ENCODE data around the gene SUB1. TPM values are rescaled to one million over a fixed set of nuclear protein-coding genes. Genes with fewer than 3 reads are reported as not detected.

The SUB1 gene
- polyA plus RNA-seq, 1 donor (not counting 4 experiments of a cell fraction or from before 2014, with no cell fraction given), result 432 TPM

DNA sequence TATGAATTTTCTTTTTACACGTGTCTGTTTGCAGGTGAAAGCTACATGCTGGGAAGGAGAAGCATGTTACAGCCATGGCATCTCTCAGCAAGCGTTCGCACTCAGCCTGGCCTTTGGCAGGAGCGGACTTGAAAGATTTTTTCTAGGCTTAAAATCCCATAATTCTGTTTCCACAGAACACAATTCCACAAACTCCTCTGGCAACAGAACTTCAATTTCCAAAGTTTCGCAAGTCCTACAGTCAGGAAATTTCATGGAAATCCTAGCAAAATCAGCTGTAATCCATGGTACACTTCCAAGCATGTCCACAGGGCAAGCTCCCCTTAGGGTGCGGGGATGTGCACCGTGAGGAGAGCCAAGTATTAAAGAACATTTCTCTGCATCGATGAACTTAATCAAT, 35.9 kb downstream of the SUB1 start:
- DNase-seq (ENCODE audit: low read depth, low spot score), result no peak
- TF ChIP-seq, protein P1, sequence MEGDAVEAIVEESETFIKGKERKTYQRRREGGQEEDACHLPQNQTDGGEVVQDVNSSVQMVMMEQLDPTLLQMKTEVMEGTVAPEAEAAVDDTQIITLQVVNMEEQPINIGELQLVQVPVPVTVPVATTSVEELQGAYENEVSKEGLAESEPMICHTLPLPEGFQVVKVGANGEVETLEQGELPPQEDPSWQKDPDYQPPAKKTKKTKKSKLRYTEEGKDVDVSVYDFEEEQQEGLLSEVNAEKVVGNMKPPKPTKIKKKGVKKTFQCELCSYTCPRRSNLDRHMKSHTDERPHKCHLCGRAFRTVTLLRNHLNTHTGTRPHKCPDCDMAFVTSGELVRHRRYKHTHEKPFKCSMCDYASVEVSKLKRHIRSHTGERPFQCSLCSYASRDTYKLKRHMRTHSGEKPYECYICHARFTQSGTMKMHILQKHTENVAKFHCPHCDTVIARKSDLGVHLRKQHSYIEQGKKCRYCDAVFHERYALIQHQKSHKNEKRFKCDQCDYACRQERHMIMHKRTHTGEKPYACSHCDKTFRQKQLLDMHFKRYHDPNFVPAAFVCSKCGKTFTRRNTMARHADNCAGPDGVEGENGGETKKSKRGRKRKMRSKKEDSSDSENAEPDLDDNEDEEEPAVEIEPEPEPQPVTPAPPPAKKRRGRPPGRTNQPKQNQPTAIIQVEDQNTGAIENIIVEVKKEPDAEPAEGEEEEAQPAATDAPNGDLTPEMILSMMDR (optimal IDR thresholded peaks at IDR 0.05 in 1 of 3, IDR thresholded peaks at IDR 0.05 in 1 of 3, conservative IDR thresholded peaks at IDR 0.05 in 1 of 3; ENCODE audit: extremely low read depth in 1 of 3, insufficient read depth in 2 of 3, low read length in 3 of 3), result no peak
- TF ChIP-seq EZH2 (IDR thresholded peaks at IDR 0.05; ENCODE audit: low read length), result no peak
- Histone ChIP-seq H3K27ac (ENCODE audit: control insufficient read depth, insufficient read depth, low read length) (no peak overlapping the region), H3K4me2 (ENCODE audit: control insufficient read depth, extremely low read depth, insufficient read depth, low read depth, low read length) (no peak overlapping the region), H3K9ac (ENCODE audit: control insufficient read depth, extremely low read depth, insufficient read depth, low read length) (no peak overlapping the region), H3K9me1 (ENCODE audit: control insufficient read depth, extremely low read depth, insufficient read depth, low read length) (no peaks in the 10 kb centered on the region), H2AFZ (ENCODE audit: control insufficient read depth, low read length) (no peak overlapping the region), H3K27me3 (ENCODE audit: control insufficient read depth, extremely low read depth, insufficient read depth, low read length) (no peaks in the 10 kb centered on the region), H4K20me1 (ENCODE audit: control insufficient read depth, extremely low read depth, insufficient read depth, low read length) (no peaks in the 10 kb centered on the region), H3K79me2 (ENCODE audit: control insufficient read depth, insufficient read depth, low read length) (no peaks in the 10 kb centered on the region), H3K4me1 (ENCODE audit: control insufficient read depth, extremely low read depth, insufficient read depth, low read length) (no peaks in the 10 kb centered on the region), H3K4me3 (ENCODE audit: control insufficient read depth in 2 of 3, extremely low read depth in 1 of 3, insufficient read depth in 2 of 3, low read depth in 1 of 3, low read length in 3 of 3) (no peak overlapping the region), H3K9me3 (ENCODE audit: control insufficient read depth, low read depth, low read length) (no peaks in the 10 kb centered on the region), H3K36me3 (ENCODE audit: control insufficient read depth in 2 of 2, extremely low read depth in 1 of 2, insufficient read depth in 2 of 2, low read length in 2 of 2) (no peaks in the 10 kb centered on the region)
- no peak for FAIRE-seq
- dilution Hi-C loops (cut with MboI; ENCODE audit: extremely low pct_ligation_motif_present, low sequenced_read_pairs), result no loop called here

DNA sequence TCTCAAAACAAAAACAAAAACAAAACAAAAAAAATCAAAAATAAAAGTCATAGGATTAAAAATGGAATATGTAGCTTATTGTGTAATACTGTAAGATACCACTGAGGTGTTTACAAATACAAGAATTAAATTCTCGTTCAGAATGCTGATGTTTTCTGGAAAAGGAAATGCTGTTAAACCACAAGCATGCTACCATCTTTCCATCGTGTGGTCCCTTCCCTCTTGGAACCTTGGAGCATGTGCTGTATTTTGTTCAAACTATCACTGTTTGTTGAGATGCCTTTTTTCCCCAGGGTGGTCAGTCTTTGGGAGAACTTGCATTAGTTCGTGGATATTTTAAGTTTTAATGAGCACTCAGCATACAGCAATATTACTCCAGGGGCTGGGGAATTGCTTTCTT, 39.7 kb downstream of the SUB1 start:
- H3K79me2 ChIP-seq (ENCODE audit: control insufficient read depth, insufficient read depth, low read length), result no peaks in the 10 kb centered on the region
- TF ChIP-seq EZH2 (IDR thresholded peaks at IDR 0.05; ENCODE audit: low read length), result no peak
- TF ChIP-seq, protein P1 (optimal IDR thresholded peaks at IDR 0.05 in 1 of 3, IDR thresholded peaks at IDR 0.05 in 1 of 3, conservative IDR thresholded peaks at IDR 0.05 in 1 of 3; ENCODE audit: extremely low read depth in 1 of 3, insufficient read depth in 2 of 3, low read length in 3 of 3), result no peak
- no peak for FAIRE-seq

More for the DNA sequence above, 39.7 kb downstream of the SUB1 start:
- no peaks in the 10 kb centered on the region for H3K36me3 ChIP-seq (ENCODE audit: control insufficient read depth in 2 of 2, extremely low read depth in 1 of 2, insufficient read depth in 2 of 2, low read length in 2 of 2)
- no peaks in the 10 kb centered on the region for H3K27me3 ChIP-seq (ENCODE audit: control insufficient read depth, extremely low read depth, insufficient read depth, low read length)
- H3K4me2 ChIP-seq (ENCODE audit: control insufficient read depth, extremely low read depth, insufficient read depth, low read depth, low read length), result no peak overlapping the region
- H3K9me3 ChIP-seq (ENCODE audit: control insufficient read depth, low read depth, low read length), result no peaks in the 10 kb centered on the region
- H3K4me1 ChIP-seq (ENCODE audit: control insufficient read depth, extremely low read depth, insufficient read depth, low read length), result no peaks in the 10 kb centered on the region
- no peak overlapping the region for H3K4me3 ChIP-seq (ENCODE audit: control insufficient read depth in 2 of 3, extremely low read depth in 1 of 3, insufficient read depth in 2 of 3, low read depth in 1 of 3, low read length in 3 of 3)
- H2AFZ ChIP-seq (ENCODE audit: control insufficient read depth, low read length), result no peak overlapping the region
- H4K20me1 ChIP-seq (ENCODE audit: control insufficient read depth, extremely low read depth, insufficient read depth, low read length), result no peaks in the 10 kb centered on the region
- dilution Hi-C loops (cut with MboI; ENCODE audit: extremely low pct_ligation_motif_present, low sequenced_read_pairs), result no loop called here
- H3K27ac ChIP-seq (ENCODE audit: control insufficient read depth, insufficient read depth, low read length), result no peak overlapping the region
- no peak for DNase-seq (ENCODE audit: low read depth, low spot score)
- no peaks in the 10 kb centered on the region for H3K9me1 ChIP-seq (ENCODE audit: control insufficient read depth, extremely low read depth, insufficient read depth, low read length)
- no peak overlapping the region for H3K9ac ChIP-seq (ENCODE audit: control insufficient read depth, extremely low read depth, insufficient read depth, low read length)

All from keratinocyte (primary cell).